ENCODE results near the gene SPRED2. TPM values are rescaled to one million over a fixed set of nuclear protein-coding genes. Genes with fewer than 3 reads are reported as not detected.
"Not testable (repeated sequence)": the region's sequence is repeated elsewhere in the genome, so short reads cannot be mapped to it uniquely, and the experiment has no call there.

The SPRED2 gene
- polyA plus RNA-seq, 4 donors, result 35.9 to 39.1 (median 37.7) TPM

DNA sequence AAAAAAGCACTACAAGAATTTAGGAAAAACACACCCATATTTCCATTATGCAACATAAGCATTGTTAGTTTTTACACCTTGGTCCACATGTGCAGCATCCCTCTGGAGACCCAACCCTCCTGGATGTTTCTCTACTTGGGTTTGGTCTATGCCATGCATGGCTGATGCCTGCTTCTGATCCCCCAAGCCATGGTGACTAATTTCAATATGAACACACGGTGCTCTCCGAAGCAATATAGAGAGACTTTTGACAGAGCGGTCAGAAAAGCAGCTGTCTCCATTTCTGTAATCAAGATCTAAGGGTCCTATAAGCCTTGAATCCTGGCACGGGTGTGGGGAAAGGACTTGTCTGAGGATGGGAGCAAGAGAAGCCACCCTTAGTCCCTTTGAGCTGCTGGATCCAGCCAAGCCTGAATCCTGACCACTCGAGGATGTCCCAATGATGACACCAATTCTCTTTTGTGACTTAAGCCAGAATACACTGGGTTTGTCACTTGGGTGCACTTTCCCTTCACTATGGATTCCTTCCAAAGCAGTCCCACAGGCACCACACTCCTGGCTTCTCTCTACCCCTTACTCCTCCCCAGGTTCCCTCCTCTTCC, 113.2 kb downstream of the SPRED2 start:
- no peak for DNase-seq (ENCODE audit: low read depth in 4 of 4, low spot score in 2 of 4)

DNA sequence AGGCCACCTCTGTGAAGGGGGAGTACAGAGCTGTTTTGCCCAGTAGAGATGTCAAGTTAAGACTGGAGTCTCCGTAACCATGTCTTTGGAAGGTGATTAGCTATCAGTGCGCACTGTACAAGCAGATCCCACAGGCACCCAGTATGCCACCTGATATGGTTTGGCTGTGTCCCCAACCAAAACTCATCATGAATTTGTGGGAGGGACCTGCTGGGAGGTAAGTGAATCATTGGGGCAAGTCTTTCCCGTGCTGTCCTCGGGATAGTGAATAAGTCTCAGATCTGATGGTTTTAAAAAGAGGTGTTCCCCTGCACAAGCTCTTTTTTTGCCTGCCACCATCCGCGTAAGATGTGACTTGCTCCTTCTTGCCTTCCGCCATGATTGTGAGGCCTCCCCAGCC, 114.6 kb downstream of the SPRED2 start:
- no peak for DNase-seq (ENCODE audit: low read depth in 4 of 4, low spot score in 2 of 4)

DNA sequence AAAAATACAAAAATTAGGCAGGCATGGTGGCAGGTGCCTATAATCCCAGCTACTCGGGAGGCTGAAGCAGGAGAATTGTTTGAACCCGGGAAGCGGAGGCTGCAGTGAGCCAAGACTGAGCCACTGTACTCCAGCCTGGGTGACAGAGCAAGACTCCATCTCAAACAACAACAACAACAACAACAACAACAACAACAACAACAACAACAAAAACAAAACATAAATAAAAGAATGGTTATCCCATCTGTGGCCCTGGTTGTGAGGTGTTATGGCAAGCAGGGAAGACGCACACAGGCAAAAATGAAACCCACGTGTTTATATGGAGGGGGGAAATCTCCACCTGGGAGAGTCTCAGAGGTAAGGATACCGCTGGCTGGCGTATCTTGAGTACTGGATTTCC, 115.0 kb downstream of the SPRED2 start:
- DNase-seq (ENCODE audit: low read depth in 4 of 4, low spot score in 2 of 4), result not testable (repeated sequence)

DNA sequence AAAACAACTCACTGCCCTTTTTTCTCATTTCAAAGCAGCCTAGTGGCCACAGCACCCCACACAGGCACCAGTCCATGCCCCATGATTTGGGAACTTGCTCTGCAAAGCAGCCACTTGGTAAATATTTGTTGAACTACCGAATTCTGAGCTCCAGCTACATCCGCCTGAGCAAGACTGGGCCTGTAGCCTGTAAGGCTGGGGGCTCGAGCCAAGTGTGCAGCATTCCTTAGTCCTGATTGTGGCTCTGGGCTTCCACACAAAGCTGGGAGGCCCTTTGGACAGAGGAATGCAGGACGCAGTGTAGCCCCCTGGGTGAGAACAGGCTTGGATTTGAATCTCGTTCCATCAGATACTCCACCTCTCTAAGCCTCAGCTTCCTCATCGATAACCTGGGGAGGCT, 116.3 kb downstream of the SPRED2 start:
- DNase-seq (ENCODE audit: low read depth in 4 of 4, low spot score in 2 of 4), result no peak

DNA sequence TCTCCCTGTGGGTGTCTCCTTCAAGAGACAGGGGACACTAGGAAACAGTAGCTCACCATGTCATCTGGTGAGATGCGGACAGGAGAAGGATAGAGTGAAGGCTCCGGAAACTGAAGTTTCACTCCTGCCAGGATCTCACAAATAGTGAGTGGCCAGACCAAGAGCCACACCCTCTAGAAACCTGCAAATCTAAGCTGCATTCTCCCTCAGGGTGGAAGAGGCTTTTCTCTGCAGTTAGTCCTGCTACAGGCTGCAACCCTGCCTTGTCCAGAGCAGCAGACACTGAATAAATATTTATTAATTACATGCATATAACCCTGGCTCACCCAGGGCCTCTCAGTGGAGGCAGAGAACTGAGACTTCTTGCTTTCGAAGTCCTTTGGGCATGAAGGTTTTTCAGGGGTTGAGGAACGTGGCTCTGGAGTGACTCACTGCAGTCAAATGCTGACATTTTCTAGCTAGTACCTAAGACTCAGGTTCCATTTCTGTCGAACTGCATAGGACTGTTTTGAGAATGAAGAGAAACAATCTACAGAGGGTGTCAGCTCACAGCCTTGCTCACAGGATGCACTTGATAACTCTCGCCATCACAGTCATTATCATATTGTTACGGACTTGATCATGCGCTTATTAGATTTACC, 117.5 kb downstream of the SPRED2 start:
- no peak for DNase-seq (ENCODE audit: low read depth in 4 of 4, low spot score in 2 of 4)

DNA sequence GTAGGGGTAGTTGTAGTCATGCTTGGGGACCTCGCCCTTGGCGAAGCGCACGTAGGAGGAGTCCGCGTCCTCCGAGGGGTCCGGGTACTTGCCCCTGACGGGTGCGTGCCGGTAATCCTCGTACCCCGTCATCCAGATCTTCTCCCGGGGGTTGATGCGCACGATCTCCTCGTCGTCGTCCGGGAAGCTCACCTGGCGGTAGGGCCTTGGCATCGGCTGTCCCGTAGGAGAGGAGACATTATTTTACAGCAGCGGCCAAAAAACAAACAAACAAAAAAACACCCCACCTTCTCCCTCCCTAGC, 118.5 kb downstream of the SPRED2 start:
- DNase-seq (ENCODE audit: low read depth in 4 of 4, low spot score in 2 of 4), result no peak

DNA sequence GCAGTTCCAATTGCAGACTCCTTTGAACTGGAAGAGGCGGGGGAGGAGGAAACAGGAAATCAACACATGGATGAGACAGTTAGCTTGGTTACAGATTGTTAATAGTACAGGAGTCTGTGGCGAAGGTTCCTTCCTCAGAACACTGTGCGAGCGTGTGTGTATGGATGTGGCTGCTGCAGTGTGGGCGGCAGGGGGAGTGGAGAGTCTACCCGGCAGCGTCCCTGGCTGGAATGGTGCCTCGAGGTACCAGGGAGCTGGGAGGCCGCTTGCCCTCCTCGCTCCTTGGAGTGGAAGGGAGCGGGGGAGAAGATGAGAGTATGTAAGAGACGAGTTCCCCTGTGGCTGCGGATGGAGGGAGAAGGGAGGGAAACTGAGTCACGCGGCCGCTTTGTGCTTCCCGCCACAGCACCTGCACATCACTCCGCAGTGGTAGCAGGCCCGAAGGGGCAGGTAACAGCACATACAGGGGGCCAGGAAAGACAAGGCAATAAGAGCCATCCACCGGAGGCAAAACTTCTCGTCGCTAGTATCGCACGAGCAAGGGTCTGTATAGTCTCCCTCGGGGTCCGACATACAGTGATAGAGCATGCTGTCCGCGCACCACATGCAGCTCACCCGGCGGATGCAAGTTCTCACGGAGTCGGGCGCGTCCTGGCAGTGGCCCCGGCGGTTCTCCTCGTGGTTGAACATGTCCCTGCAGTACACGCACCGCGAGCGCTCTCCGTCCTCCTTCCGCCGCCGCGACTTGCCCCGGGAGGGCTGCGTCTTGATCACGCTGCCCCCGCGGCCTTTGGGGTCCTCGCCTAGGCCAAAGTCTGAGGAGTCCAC, 119.1 kb downstream of the SPRED2 start:
- no peak for DNase-seq (ENCODE audit: low read depth in 4 of 4, low spot score in 2 of 4)

DNA sequence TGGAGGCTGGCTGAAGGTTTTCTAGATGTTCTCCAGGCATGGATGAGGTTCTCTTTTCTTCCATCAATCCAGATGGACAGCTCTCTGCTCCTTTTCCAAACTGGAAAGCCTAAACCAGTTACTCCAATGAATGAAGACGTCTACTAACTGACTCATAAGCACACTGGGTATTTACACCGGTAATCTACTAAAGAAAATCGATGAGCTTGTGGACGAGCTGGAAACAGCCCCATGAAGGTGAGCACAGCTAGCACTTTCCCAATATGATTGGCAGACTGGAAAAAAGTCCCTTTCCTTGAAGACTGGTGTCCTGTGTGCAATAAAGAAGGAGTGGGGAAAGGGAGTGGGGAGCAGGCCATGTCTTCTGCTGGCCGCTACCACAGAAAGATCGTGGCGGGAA, 120.8 kb downstream of the SPRED2 start:
- DNase-seq (ENCODE audit: low read depth in 4 of 4, low spot score in 2 of 4), result no peak

DNA sequence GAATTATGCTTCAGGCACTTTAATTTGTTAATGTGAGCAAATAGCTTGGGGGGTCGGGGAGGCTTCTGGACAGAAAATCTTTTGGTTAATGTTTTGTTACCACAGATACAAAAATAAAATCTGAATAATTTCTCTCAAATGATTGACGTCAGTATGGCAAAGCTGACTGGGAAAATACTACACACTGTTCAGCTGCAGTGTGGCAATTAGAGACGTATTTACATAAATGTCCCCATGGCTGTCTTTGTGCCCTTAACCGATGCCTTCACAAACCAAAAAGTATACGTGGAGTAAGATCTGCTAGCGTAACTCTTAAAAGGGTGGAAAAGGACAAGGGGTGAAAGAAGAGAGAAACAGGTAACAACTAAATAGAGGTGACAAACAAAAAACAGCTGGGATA, 121.3 kb downstream of the SPRED2 start:
- DNase-seq (ENCODE audit: low read depth in 4 of 4, low spot score in 2 of 4), result no peak

DNA sequence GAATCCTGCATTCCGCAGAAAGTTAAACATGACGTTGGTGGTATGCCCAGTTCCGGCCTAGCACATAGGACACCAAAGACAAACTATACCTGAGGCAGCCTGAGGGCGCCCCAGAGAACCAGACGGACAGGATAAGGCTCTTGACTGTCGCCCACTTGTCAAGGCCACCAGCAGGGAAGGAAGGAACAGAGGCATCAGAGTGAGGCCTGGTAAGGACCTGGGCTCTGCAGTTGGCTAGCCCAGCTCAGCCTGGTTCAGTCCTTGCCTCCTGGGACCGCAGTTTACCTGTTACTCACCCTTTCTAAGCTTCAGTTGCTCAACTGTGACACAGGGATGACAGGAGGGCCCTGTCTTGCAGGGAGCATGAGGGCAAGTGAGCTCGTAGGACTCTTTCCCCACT, 122.7 kb downstream of the SPRED2 start:
- DNase-seq (ENCODE audit: low read depth in 4 of 4, low spot score in 2 of 4), result no peak

DNA sequence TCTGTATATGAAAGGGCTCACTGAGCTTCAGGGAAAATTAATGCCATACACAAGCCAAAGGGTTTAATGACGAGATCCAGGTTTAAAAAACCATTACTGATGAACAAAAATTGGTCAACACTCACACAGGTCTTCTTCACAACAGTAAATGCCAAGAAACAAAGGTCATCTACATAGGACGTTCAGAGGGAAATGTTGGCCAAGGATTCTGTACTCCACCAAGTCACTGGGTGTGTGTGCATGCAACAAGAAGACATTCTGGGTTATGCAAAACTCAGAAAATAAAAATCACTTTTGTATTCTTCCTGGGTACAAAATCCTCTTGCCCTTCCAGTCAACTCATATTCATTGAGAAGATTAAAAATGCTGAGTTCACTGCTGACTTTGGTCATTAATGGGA, 126.5 kb downstream of the SPRED2 start:
- no peak for DNase-seq (ENCODE audit: low read depth in 4 of 4, low spot score in 2 of 4)

DNA sequence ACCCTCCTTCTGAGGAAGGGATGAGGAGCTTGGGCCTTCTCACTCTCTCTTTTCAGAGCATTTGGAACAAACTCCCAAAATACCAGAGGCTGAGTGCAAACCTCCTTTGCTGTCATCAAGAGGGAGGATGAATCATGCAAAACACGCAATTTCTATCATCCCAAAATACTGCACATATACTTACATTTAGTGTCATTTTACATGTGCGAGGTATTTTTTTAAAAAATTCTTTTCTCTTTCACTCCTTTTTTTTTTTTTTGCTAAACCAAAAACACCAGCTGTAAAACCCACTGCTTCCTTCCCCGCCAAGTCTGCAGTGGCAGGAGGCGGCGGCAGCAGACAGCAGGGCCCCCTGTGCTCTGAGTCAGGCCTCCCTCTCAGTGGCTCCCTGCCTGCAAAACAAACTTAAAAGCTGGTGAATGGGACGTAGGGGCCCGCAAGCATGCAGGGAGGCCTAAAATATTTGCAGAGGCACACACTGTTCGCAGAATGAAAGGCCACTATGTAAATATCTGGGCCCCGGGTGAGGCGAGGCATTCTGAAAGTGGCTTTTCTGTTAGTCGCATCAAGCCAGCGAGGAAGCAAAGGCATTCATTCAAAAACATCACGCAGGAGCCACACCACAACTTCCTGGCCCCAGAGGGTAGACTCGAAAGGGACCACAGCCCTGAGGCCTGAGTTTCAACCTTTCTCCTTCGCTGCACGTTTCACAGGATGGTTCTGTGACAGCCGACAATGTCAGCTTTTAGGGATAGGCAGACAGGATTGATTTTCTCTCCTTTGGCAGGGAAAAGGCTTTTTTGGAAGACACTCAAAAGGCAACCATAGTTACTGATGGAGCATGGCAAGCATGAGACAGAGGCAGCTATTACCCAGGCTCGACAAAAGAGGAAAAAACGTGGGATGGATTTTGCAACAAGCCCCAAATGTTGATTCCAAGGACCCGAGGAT, 131.4 kb downstream of the SPRED2 start:
- DNase-seq (ENCODE audit: low read depth in 4 of 4, low spot score in 2 of 4), result no peak

DNA sequence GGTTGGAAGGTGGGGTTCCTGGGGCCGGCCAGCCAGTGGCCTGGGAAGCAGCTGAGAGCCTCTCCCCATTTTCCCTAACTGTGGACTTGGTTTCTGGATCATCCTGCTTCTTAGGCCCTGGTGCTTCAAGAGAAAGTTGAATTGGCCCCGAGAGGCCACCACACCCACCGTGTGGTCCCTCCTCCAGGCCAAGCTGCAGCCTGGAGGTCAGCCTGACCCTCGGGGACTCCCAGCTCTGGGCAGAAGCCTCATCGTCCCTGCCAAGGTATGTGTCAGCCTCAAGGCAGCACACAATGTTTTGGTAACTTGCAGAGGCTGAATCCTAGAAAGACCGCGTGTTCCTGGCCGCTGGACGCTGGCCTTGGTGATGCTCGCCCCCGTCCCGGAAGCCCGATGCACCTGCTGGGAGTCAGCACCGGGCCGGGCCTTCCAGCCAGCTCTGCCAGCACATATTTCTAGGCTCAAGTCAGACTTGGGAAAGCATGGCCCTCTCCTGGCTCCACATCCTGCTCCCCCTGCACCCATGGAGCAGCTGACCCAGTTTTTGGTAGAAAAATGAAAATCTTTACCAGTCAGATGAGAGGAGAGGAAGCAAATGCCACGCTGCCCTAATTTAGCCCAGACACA, 132.2 kb downstream of the SPRED2 start:
- DNase-seq (ENCODE audit: low read depth in 4 of 4, low spot score in 2 of 4), result no peak

DNA sequence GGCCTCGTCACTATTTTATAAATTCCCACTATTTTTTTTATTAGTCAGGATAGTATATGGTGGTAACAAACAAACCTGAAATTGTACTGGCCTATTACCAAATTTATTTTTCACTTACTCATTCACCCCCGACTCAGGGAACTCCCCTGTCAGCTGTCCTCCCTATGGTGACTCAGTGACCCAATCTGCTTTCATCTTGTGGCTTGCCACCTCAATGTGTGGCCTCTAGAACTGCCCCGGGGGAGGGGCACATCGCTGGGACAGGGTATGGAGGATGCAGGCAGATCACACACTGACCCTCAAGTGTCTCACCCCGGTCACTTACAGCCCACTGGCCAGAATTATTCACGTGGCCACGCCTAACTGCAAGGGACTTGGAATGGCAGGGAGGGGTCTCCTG, 133.2 kb downstream of the SPRED2 start:
- DNase-seq (ENCODE audit: low read depth in 4 of 4, low spot score in 2 of 4), result no peak

DNA sequence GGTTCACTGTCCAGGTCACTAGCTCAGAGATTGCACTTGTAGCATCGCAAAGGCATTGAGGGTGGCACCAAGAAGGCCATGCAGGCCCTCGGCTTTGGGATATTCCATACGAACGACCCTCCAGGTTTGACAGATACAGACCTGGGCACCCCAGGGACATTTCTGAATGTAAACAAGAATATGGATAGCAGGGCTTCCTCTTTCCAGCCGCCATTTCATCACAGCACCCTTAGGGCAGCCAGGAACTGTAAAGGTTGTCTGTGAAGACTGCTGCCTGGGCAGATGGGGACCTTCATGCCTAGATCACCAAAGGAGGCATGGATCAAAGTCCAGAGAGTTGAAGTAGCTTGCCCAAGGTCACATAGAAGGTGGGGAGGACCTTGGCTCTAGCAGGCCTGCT, 134.3 kb downstream of the SPRED2 start:
- no peak for DNase-seq (ENCODE audit: low read depth in 4 of 4, low spot score in 2 of 4)

DNA sequence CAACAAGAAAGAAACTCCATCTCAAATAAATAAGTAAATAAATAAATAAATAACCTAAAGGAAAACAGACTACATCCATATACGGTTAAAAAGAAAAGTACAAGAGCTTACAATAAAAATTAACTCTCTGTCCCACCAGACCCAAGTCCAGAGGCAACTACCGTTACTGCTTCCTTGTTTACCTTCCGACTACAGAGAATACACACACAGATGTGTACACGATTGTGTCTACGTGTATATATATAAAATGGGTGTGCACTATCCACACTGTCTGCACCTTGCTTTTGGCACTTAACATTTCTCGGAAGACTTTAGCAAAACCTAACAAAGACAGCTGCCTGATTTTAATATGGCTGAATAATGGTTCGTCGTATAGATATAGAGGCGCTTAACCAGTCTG, 134.9 kb downstream of the SPRED2 start:
- no peak for DNase-seq (ENCODE audit: low read depth in 4 of 4, low spot score in 2 of 4)

DNA sequence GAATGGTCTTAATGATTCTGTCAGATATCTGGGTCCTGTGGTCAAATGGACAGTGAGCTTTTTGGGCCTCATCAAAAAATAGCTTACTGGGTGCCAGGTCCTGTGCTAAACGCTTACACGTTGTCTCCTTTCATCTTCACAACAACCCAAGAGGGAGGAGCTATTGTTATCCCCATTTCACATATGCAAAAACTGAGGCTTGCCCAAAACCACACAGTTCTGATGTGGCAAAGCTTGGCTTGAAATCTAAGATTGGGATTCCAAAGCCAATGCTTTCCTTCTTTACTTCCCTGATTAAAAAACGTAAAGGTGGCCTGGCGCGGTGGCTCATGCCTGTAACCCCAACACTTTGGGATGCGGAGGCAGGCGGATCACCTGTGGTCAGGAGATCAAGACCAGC, 135.4 kb downstream of the SPRED2 start:
- DNase-seq (ENCODE audit: low read depth in 4 of 4, low spot score in 2 of 4), result no peak

DNA sequence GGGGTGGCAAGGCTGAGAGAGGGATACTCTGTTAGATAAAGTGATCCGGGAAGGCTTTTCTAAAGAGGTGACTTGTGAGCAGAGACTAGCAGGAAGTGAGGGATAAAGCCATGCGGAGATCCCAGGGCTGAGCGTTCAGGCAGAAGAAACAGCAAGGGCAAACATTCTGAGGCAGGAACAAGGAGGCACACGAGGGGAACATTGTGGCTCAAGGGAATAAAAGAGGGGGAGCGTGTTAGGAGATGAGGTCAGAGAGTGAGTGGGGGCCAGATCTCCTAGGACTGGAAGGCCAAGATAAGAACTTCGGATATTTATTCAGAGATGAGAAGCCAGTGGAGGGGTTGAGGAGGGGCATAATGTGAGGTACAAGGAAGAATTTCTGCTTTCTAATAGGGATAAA, 137.7 kb downstream of the SPRED2 start:
- no peak for DNase-seq (ENCODE audit: low read depth in 4 of 4, low spot score in 2 of 4)

DNA sequence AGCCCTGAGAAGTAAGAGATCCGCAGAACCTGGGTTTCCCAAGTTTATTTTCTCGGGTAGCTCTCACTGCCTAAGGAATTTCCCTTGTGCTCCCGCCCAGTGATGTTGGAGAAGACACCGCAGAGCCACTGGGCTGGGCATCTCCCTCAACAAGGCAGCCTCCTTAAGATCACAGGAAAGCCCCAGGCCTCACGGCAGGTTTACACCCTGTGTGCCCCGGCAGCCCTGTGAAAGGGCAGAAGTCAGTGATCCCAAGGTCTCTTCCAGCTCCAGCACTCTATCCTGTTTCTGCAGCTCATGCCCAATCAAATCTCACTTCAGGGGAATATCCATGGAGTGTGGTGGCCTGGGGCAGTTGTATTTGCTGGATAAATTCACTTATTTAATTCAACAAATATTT, 138.3 kb downstream of the SPRED2 start:
- DNase-seq (ENCODE audit: low read depth in 4 of 4, low spot score in 2 of 4), result no peak

DNA sequence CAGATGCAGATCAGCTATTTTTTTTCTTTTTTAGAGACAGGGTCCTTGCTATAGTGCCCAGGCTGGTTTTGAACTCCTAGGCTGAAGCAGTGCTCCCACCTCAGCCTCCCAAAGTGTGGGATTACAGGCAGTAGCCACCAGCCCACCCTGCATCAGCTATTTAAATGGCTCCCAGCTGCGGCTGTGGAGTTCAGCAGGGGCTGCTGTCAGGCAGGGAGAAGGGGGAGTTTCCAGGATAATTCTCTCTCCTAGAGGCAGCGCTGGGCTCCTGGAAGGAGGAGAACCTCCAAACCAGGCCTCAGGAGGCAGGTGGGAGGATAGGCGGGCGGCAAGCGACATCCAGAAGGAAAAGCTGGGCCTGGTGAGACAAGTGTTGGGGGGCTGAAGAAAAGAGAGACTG, 139.0 kb downstream of the SPRED2 start:
- no peak for DNase-seq (ENCODE audit: low read depth in 4 of 4, low spot score in 2 of 4)
